Caco-2 (cell line): ENCODE measurements around the gene CEP131. TPM values are rescaled to one million over a fixed set of nuclear protein-coding genes. Genes with fewer than 3 reads are reported as not detected.

Experiments
- BruUV-seq: library from RNA; stranded (reverse); fragments of 400-500 nt; replicated peaks from 2 replicates; lab custom pipeline; 2021; lab: Mats Ljungman, UMichigan
- CTCF ChIA-PET: fragments of 300-600 bp; sonication (Branson Sonifier 250); formaldehyde crosslinking; loops from one replicate; lab custom pipeline; 2022; ENCODE audit warnings: antibody characterized with exemption; lab: Charles Lee
- POLR2A ChIA-PET: fragments of 300-600 bp; sonication (Branson Sonifier 250); formaldehyde crosslinking; loops from one replicate; lab custom pipeline; 2022; ENCODE audit warnings: antibody characterized with exemption; lab: Charles Lee
- DNase-seq, 2 experiments: peaks; one replicate each; pipeline versions ENCODE4 v3.0.0 to v3.0.0-alpha.2; 2020 to 2022
- H3K27me3 ChIP-seq: replicated peaks from 2 replicates; pipeline ENCODE4 v1.6.0; 2011; ENCODE audit warnings: low read length; ENCODE audit not compliant: control insufficient read depth, insufficient read depth
- H3K36me3 ChIP-seq: 2 replicates; pipeline ENCODE4 v1.5.1; 2011; ENCODE audit warnings: low read length; ENCODE audit not compliant: control insufficient read depth, insufficient read depth
- H3K4me1 ChIP-seq: fragments of 250-450 bp; sonication (Bioruptor Pico); 2 replicates; pipeline ENCODE4 v1.5.1; 2020; ENCODE audit warnings: mild to moderate bottlenecking
- H3K4me3 ChIP-seq: 2 replicates; pipeline ENCODE4 v1.5.1; 2011; ENCODE audit warnings: low read depth, mild to moderate bottlenecking, control low read depth, low read length
- H3K9me3 ChIP-seq: fragments of 250-450 bp; sonication (Bioruptor Pico); 2 replicates; pipeline ENCODE4 v1.5.1; 2020; ENCODE audit warnings: mild to moderate bottlenecking, moderate library complexity
- H3K27ac Mint-ChIP-seq: one replicate; pipeline ENCODE4 v1.8.0; 2022; ENCODE audit warnings: mixed read lengths; ENCODE audit not compliant: unreplicated experiment
- H3K27me3 Mint-ChIP-seq: one replicate; pipeline ENCODE4 v1.8.0; 2022; ENCODE audit warnings: mixed read lengths; ENCODE audit not compliant: insufficient read depth, unreplicated experiment
- H3K36me3 Mint-ChIP-seq: one replicate; pipeline ENCODE4 v1.8.0; 2022; ENCODE audit warnings: mild to moderate bottlenecking, mixed read lengths; ENCODE audit not compliant: insufficient read depth, unreplicated experiment
- H3K4me1 Mint-ChIP-seq: one replicate; pipeline ENCODE4 v1.8.0; 2022; ENCODE audit warnings: low read depth, mixed read lengths; ENCODE audit not compliant: unreplicated experiment
- H3K4me3 Mint-ChIP-seq: one replicate; pipeline ENCODE4 v1.8.0; 2022; ENCODE audit warnings: mild to moderate bottlenecking, moderate library complexity, mixed read lengths; ENCODE audit not compliant: unreplicated experiment
- H3K9me3 Mint-ChIP-seq: one replicate; pipeline ENCODE4 v1.8.0; 2022; ENCODE audit warnings: mixed read lengths; ENCODE audit not compliant: unreplicated experiment
- CTCF ChIP-seq, 2 experiments: fragments of 200-600 bp in 1 of 2; IDR thresholded peaks; 1 replicate in 1 of 2; 2 replicates in 1 of 2; pipeline versions ENCODE4 v1.5.1 to v1.8.0; 2011 to 2022; ENCODE audit warnings: antibody characterized with exemption in 1 of 2, control low read depth in 1 of 2, inconsistent platforms in 1 of 2, low read depth in 1 of 2, low read length in 1 of 2, mild to moderate bottlenecking in 1 of 2, moderate library complexity in 1 of 2; ENCODE audit not compliant: insufficient read depth in 1 of 2, severe bottlenecking in 1 of 2, unreplicated experiment in 1 of 2
- intact Hi-C: fragments of 100-400 bp; cut with micrococcal nuclease; formaldehyde crosslinking; loops from one replicate; pipeline ENCODE4 v1.10.0; 2022; ENCODE audit not compliant: unreplicated experiment
- total RNA-seq: library from RNA; stranded (reverse); gene quantifications from 2 replicates; pipeline ENCODE4 v1.2.3, GENCODE V29; 2022

CEP131 gene
- total RNA-seq, 1 experiment from 2014 or later: 28.4 TPM

DNA sequence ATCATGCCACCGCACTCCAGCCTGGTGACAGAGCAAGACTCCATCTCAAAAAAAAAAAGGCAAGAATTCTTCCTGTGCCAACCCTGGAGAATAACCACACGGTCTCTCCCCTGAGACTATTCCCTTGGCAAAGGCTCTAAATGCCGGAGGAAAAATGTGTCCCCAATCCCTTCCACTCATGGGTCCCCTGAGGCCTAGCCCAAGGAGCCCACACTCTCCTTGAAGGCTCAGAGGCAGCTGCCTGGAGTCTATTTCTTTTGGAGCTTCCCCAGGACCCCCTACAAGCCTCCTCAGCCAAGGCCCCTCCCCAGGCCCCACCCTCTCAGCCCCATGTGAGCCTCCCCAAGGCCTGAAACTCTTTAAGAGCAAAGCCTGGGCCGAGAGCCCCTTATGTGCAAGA, 16.6 kb downstream of the CEP131 start:
- POLR2A ChIA-PET: no interaction called here
- Histone ChIP-seq H3K4me1 (no peaks in the 10 kb centered on the region), H3K36me3 (no peaks in the 10 kb centered on the region), H3K9me3 (no peaks in the 10 kb centered on the region), H3K27me3 (no peaks in the 10 kb centered on the region), H3K4me3 (no peak overlapping the region)
- Mint-ChIP-seq H3K27ac (no peak overlapping the region), H3K4me3 (no peak overlapping the region), H3K36me3 (peaks cover 7% of the 10 kb centered on the region), H3K4me1 (no peaks in the 10 kb centered on the region), H3K27me3 (no peaks in the 10 kb centered on the region), H3K9me3 (no peaks in the 10 kb centered on the region)
- intact Hi-C loops: no loop called here
- TF ChIP-seq CTCF (IDR thresholded peaks at IDR 0.05; ENCODE audit: insufficient read depth in 1 of 2, low read depth in 1 of 2, low read length in 1 of 2, severe bottlenecking in 1 of 2, unreplicated experiment in 1 of 2): no peak
- CTCF ChIA-PET: no interaction called here
- BruUV-seq: no TSS peak
- DNase-seq: no peak

DNA sequence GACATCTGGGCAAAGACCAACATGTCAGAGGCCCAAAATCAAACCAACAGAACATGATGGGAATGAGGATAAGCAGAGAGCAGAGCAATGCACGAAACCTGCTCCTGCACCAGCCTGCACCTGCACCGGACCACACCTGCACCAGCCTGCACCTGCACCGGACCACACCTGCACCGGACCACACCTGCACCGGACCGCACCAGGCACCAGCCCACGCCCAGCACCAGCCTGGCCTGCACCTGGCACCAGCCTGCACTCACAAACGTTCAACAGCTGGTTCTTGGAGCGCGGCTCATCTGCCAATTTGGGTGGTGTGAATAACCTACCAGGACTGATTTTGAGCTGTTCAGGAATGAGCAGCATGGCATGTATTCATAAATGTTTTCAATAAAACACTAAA, 18.2 kb downstream of the CEP131 start:
- no peaks in the 10 kb centered on the region for H3K27me3 Mint-ChIP-seq

DNA sequence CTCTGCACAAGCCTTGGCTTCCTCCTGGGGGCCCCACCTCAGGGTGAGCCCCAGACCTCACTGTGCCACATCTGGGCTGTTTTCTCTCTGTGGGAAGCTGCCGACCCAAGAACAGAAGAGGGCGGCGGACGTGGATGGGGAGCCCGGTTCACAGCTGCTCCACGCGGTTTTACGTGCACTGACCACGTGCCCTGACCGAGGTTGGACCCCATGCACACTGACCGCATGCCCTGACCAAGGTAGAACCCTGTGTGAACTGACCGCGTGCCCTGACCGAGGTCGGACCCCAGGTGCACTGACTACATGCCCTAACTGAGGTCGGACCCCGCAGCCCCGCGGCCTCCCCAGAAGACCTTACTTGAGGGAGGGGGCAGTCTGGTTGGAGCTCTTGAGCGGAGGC, 19.6 kb downstream of the CEP131 start:
- H3K36me3 ChIP-seq: no peaks in the 10 kb centered on the region
- TF ChIP-seq CTCF (IDR thresholded peaks at IDR 0.05; ENCODE audit: insufficient read depth in 1 of 2, low read depth in 1 of 2, low read length in 1 of 2, severe bottlenecking in 1 of 2, unreplicated experiment in 1 of 2): no peak
- no peaks in the 10 kb centered on the region for H3K4me1 Mint-ChIP-seq
- no peak overlapping the region for H3K4me3 ChIP-seq
- no peak overlapping the region for H3K27ac Mint-ChIP-seq
- ChIA-PET CTCF (no interaction called here), POLR2A (no interaction called here)
- no peaks in the 10 kb centered on the region for H3K27me3 Mint-ChIP-seq
- H3K36me3 Mint-ChIP-seq: peaks cover 11% of the 10 kb centered on the region
- H3K4me1 ChIP-seq: no peaks in the 10 kb centered on the region
- no TSS peak for BruUV-seq
- intact Hi-C loops: no loop called here
- no peaks in the 10 kb centered on the region for H3K27me3 ChIP-seq
- no peaks in the 10 kb centered on the region for H3K9me3 ChIP-seq
- DNase-seq: no peak
- no peak overlapping the region for H3K4me3 Mint-ChIP-seq
- H3K9me3 Mint-ChIP-seq: no peaks in the 10 kb centered on the region

More for the DNA sequence above, 18.2 kb downstream of the CEP131 start:
- Histone ChIP-seq H3K36me3 (no peaks in the 10 kb centered on the region), H3K27me3 (no peaks in the 10 kb centered on the region), H3K4me1 (no peaks in the 10 kb centered on the region), H3K4me3 (no peak overlapping the region), H3K9me3 (no peaks in the 10 kb centered on the region)
- no peak overlapping the region for H3K4me3 Mint-ChIP-seq
- no peak for DNase-seq
- no peaks in the 10 kb centered on the region for H3K9me3 Mint-ChIP-seq
- no peak overlapping the region for H3K27ac Mint-ChIP-seq
- CTCF ChIA-PET: no interaction called here
- H3K36me3 Mint-ChIP-seq: peaks cover 7% of the 10 kb centered on the region
- no peak for TF ChIP-seq CTCF (IDR thresholded peaks at IDR 0.05; ENCODE audit: insufficient read depth in 1 of 2, low read depth in 1 of 2, low read length in 1 of 2, severe bottlenecking in 1 of 2, unreplicated experiment in 1 of 2)
- H3K4me1 Mint-ChIP-seq: no peaks in the 10 kb centered on the region
- POLR2A ChIA-PET: no interaction called here
- intact Hi-C loops: no loop called here
- no TSS peak for BruUV-seq
